ENCODE results near the gene RPS18. TPM values are rescaled to one million over a fixed set of nuclear protein-coding genes. Genes with fewer than 3 reads are reported as not detected.

RPS18 gene
- total and polyA plus RNA-seq, 2 of the 13 experiments (the other 11 are each of a cell fraction or from before 2014, with no cell fraction given) = 3,896 to 5,806 TPM

GRCh38 chr6:33301877-33302276 is 30.0 kb downstream of the RPS18 start:
- Histone ChIP-seq H2AFZ (ENCODE audit: low read length) (no peak overlapping the region), H3K36me3 (replicated peaks in 1 of 2; ENCODE audit: control insufficient read depth in 1 of 2, insufficient read depth in 2 of 2, low read length in 2 of 2) (peaks cover 9 to 20% of the 10 kb centered on the region in 2 experiments; a peak in 3 of 5 replicates), H3K9ac (ENCODE audit: insufficient read depth, low read depth, low read length) (no peak overlapping the region), H3K27ac (ENCODE audit: extremely low read length, insufficient read depth, low read length) (no peak overlapping the region), H3K4me1 (ENCODE audit: insufficient read depth, low read length) (peaks cover 20% of the 10 kb centered on the region), H3K9me3 (ENCODE audit: low read length) (no peaks in the 10 kb centered on the region), H3K4me3 (replicated peaks in 1 of 3; ENCODE audit: insufficient read depth in 1 of 3, low read depth in 2 of 3, low read length in 3 of 3) (no peak overlapping the region), H3K4me2 (ENCODE audit: low read depth, low read length) (no peak overlapping the region), H3K79me2 (ENCODE audit: insufficient read depth, low read length) (peaks cover 12% of the 10 kb centered on the region), H4K20me1 (ENCODE audit: insufficient read depth, low read length) (no peaks in the 10 kb centered on the region), H3K27me3 (ENCODE audit: control insufficient read depth in 1 of 2, insufficient read depth in 2 of 2, low read length in 2 of 2) (no peaks in the 10 kb centered on the region; a peak in 1 of 5 replicates)
- in situ Hi-C loops (cut with HindIII; ENCODE audit: extremely low pct_ligation_motif_present, low pct_unique_long_range_greater_than_20kb) = no loop called here
- CTCF ChIA-PET (ENCODE audit: low intra/inter-chr PET ratio, low total read pairs) = no interaction called here
- intact Hi-C loops (cut with micrococcal nuclease; ENCODE audit: unreplicated experiment) = no loop called here
- no TSS peak for BruUV-seq (replicated peaks)
- POLR2A ChIA-PET = interaction anchor here (1.6 to 4.1 kb wide), 3 partner anchors 11 to 116 kb away, joined by 3 to 57 read pairs (median 20); partner anchors contain the start of genes TAPBP and ZBTB22
- ATAC-seq (no peak), FAIRE-seq (no peak), DNase-seq (ENCODE audit: low spot score) (no peak)
- TF ChIP-seq POLR2A (IDR thresholded peaks at IDR 0.05; ENCODE audit: insufficient read depth in 1 of 2, low read depth in 2 of 2, low read length in 2 of 2) = peak in 1 of 2 experiments; percentile 26; a peak in 1 of 4 replicates
- no peak for TF ChIP-seq MATR3 (CRISPR knock-in tag; IDR thresholded peaks at IDR 0.05)
- WGBS (ENCODE audit: low lambda C conversion rate) = 100% methylated on average over 3 of the region's 3 CpGs

GRCh38 chr6:33304216-33304615 is 32.3 kb downstream of the RPS18 start:
- Histone ChIP-seq H3K36me3 (replicated peaks in 1 of 2; ENCODE audit: control insufficient read depth in 1 of 2, insufficient read depth in 2 of 2, low read length in 2 of 2) (peaks cover 9 to 22% of the 10 kb centered on the region in 2 experiments; a peak in 3 of 5 replicates), H3K79me2 (ENCODE audit: insufficient read depth, low read length) (peaks cover 10% of the 10 kb centered on the region), H4K20me1 (ENCODE audit: insufficient read depth, low read length) (no peaks in the 10 kb centered on the region), H3K9ac (ENCODE audit: insufficient read depth, low read depth, low read length) (no peak overlapping the region), H3K4me3 (replicated peaks in 1 of 3; ENCODE audit: insufficient read depth in 1 of 3, low read depth in 2 of 3, low read length in 3 of 3) (no peak overlapping the region), H2AFZ (ENCODE audit: low read length) (no peak overlapping the region), H3K4me1 (ENCODE audit: insufficient read depth, low read length) (peaks cover 12% of the 10 kb centered on the region), H3K4me2 (ENCODE audit: low read depth, low read length) (no peak overlapping the region), H3K27me3 (ENCODE audit: control insufficient read depth in 1 of 2, insufficient read depth in 2 of 2, low read length in 2 of 2) (no peaks in the 10 kb centered on the region; a peak in 1 of 5 replicates), H3K27ac (ENCODE audit: extremely low read length, insufficient read depth, low read length) (no peak overlapping the region), H3K9me3 (ENCODE audit: low read length) (no peaks in the 10 kb centered on the region)
- intact Hi-C loops (cut with micrococcal nuclease; ENCODE audit: unreplicated experiment) = no loop called here
- DNase-seq (ENCODE audit: low spot score) (no peak), ATAC-seq (no peak), FAIRE-seq (no peak)
- no TSS peak for BruUV-seq (replicated peaks)
- peak; percentile 81 for TF ChIP-seq AGO2 (optimal IDR thresholded peaks at IDR 0.05; ENCODE audit: low read depth, low read length)
- peak; percentile 60; the same call in 1 of the 2 replicates for TF ChIP-seq RBFOX2 (IDR thresholded peaks at IDR 0.05; ENCODE audit: low read depth, low read length)
- TF ChIP-seq ZNF251 (CRISPR knock-in tag; IDR thresholded peaks at IDR 0.05) = no peak
- 0 out of 2 replicates have a peak, but pooled peaks have one; percentile 77 for TF ChIP-seq ZC3H13 (CRISPR knock-in tag; IDR thresholded peaks at IDR 0.05)
- TF ChIP-seq NR2F1 (CRISPR knock-in tag; IDR thresholded peaks at IDR 0.05) = no peak
- no peak for TF ChIP-seq SKIL (CRISPR knock-in tag; IDR thresholded peaks at IDR 0.05; ENCODE audit: borderline replicate concordance)
- TF ChIP-seq SOX6 (IDR thresholded peaks at IDR 0.05) = no peak
- TF ChIP-seq SOX6 (CRISPR knock-in tag; IDR thresholded peaks at IDR 0.05) = no peak
- TF ChIP-seq RAD51 (IDR thresholded peaks at IDR 0.05; ENCODE audit: borderline replicate concordance) = no peak
- no peak for TF ChIP-seq ZNF496 (CRISPR knock-in tag; IDR thresholded peaks at IDR 0.05; ENCODE audit: insufficient replicate concordance)
- in situ Hi-C loops (cut with HindIII; ENCODE audit: extremely low pct_ligation_motif_present, low pct_unique_long_range_greater_than_20kb) = no loop called here
- ChIA-PET CTCF (ENCODE audit: low intra/inter-chr PET ratio, low total read pairs) (no interaction called here), POLR2A (interaction anchor here (0.6 kb wide), 1 partner anchor 79 kb away, joined by 4 read pairs; no protein-coding TSS in a partner anchor)
- WGBS (ENCODE audit: low lambda C conversion rate) = 95% methylated on average over 16 of the region's 16 CpGs

Measured in HepG2 (cell line).